CD4-positive, alpha-beta memory T cell (primary cell): ENCODE data around the gene SNRNP27. TPM values are rescaled to one million over a fixed set of nuclear protein-coding genes. Genes with fewer than 3 reads are reported as not detected.

Experiments
- CTCF ChIA-PET: fragments of 350-600 bp; sonication (Branson Sonifier 250); formaldehyde crosslinking; loops from one replicate; lab custom pipeline; 2021; ENCODE audit warnings: inconsistent platforms; ENCODE audit not compliant: partially characterized antibody; lab: Charles Lee
- POLR2A ChIA-PET: fragments of 350-600 bp; sonication (Branson Sonifier 250); formaldehyde crosslinking; loops from one replicate; lab custom pipeline; 2021; ENCODE audit not compliant: partially characterized antibody; lab: Charles Lee
- DNase-seq, 5 donors: peaks; one replicate each; pipeline versions ENCODE4 v3.0.0 to v3.0.0-alpha.2; 2020 to 2022; ENCODE audit warnings: mixed read lengths in 1 of 5
- H3K27ac ChIP-seq: one replicate; pipeline ENCODE4 v1.7.0; 2013; ENCODE audit warnings: low read depth, low read length
- H3K27me3 ChIP-seq: 2 replicates; pipeline ENCODE4 v1.7.0; 2013; ENCODE audit warnings: mild to moderate bottlenecking, low read length, moderate library complexity; ENCODE audit not compliant: insufficient read depth
- H3K36me3 ChIP-seq: 2 replicates; pipeline ENCODE4 v1.7.0; 2013; ENCODE audit warnings: mild to moderate bottlenecking, low read length, moderate library complexity; ENCODE audit not compliant: insufficient read depth
- H3K4me1 ChIP-seq: 2 replicates; pipeline ENCODE4 v1.7.0; 2013; ENCODE audit warnings: mild to moderate bottlenecking, low read length, moderate library complexity; ENCODE audit not compliant: insufficient read depth
- H3K4me3 ChIP-seq, 2 donors: one replicate each; pipeline ENCODE4 v1.7.0; 2013; ENCODE audit warnings: low read length in 2 of 2, mild to moderate bottlenecking in 1 of 2
- H3K9me3 ChIP-seq, 2 donors: one replicate each; pipeline ENCODE4 v1.7.0; 2013; ENCODE audit warnings: low read length in 2 of 2, control low read depth in 1 of 2; ENCODE audit not compliant: control insufficient read depth in 1 of 2
- H3K27ac Mint-ChIP-seq, 7 donors: one replicate each; pipeline ENCODE4 v1.8.0; 2020 to 2021; ENCODE audit warnings: mixed read lengths in 7 of 7, mild to moderate bottlenecking in 6 of 7, inconsistent platforms in 3 of 7, moderate library complexity in 3 of 7
- H3K27me3 Mint-ChIP-seq, 2 donors: one replicate each; pipeline ENCODE4 v1.8.0; 2020 to 2021; ENCODE audit warnings: mixed read lengths in 2 of 2
- H3K36me3 Mint-ChIP-seq, 2 donors: one replicate each; pipeline ENCODE4 v1.8.0; 2020 to 2021; ENCODE audit warnings: mixed read lengths in 2 of 2, inconsistent platforms in 1 of 2, mild to moderate bottlenecking in 1 of 2
- H3K4me1 Mint-ChIP-seq, 4 donors: one replicate each; pipeline ENCODE4 v1.8.0; 2020 to 2021; ENCODE audit warnings: mixed read lengths in 4 of 4, mild to moderate bottlenecking in 1 of 4
- H3K4me3 Mint-ChIP-seq, 8 donors: one replicate each; pipeline ENCODE4 v1.8.0; 2020 to 2021; ENCODE audit warnings: mixed read lengths in 8 of 8, mild to moderate bottlenecking in 7 of 8, moderate library complexity in 6 of 8, inconsistent platforms in 3 of 8
- H3K9me3 Mint-ChIP-seq, 8 donors: one replicate each; pipeline ENCODE4 v1.8.0; 2020 to 2021; ENCODE audit warnings: mixed read lengths in 8 of 8, mild to moderate bottlenecking in 5 of 8, inconsistent platforms in 3 of 8, moderate library complexity in 1 of 8
- intact Hi-C: fragments of 100-400 bp; cut with micrococcal nuclease; formaldehyde crosslinking; loops from one replicate; pipeline ENCODE4 v1.15.1; 2023
- polyA plus RNA-seq, 2 donors: library from polyadenylated mRNA; unstranded; fragments of 300-500 nt; fragmentation: Illumina TruSeq; gene quantifications; one replicate each; pipeline ENCODE4 v1.2.3, GENCODE V29; 2021
- total RNA-seq, 2 experiments: library from RNA; stranded (reverse); gene quantifications; one replicate each; pipeline ENCODE4 v1.2.3, GENCODE V29; 2021

Gene SNRNP27, protein sequence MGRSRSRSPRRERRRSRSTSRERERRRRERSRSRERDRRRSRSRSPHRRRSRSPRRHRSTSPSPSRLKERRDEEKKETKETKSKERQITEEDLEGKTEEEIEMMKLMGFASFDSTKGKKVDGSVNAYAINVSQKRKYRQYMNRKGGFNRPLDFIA
- total RNA-seq (10 to 100 TPM; 44.6 to 48.5 TPM), polyA plus RNA-seq (10 to 100 TPM; 62.6 to 66.0 TPM)

DNA sequence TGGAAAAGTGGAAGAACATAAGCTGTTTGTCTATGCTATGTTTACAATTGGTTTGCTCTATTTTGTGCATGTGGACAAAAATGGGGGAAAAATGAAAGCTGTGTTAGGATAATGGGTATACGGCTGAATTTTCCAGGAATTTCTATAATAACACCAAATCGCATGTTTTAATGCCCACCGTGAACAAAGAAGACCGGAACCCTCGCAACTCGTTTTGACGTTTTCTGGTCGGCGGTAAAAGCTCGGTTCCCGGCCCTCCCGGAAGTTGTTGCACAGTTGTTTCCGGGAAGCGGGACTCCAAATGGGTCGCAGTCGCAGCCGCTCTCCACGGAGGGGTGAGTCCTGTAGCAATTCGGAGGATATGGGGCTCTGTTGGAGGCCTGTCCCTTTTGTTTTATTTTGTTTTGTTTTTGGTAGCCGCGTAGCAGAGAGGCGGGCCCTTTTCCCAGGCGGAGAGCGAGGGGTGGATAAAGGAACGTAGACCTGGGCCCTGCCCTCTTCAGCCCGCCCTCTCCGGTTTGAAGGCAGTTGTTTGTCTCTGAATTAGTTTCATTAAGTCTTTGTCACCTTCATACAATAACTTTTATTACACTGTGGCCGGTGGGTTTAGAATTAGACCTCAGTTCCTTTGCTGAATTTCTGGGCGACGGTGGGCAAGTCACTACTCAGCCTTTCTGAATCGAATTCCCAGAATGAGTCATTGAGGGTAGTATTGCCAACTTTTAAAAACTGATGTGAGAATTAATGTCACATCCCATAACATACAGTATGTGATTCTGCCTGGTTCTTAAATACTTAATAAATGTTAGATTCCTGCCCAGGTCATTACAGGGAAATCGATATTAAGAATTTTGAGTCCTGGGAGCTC is at the start of gene SNRNP27:
Gene SNRNP27 (plus strand): TSS at position 273 of the 868 bp plus-strand sequence. CDS start 29 bp downstream, at position 302.
- Histone ChIP-seq H3K27ac (peak within 1 kb of the TSS; percentile 89), H3K36me3 (peaks cover 12% of the 10 kb centered on the region), H3K4me3 (peak within 1 kb of the TSS; percentile 94 to 98), H3K9me3 (no peaks in the 10 kb centered on the region), H3K27me3 (no peaks in the 10 kb centered on the region), H3K4me1 (peaks cover 28% of the 10 kb centered on the region)
- Mint-ChIP-seq H3K36me3 (peaks cover 20 to 34% of the 10 kb centered on the region in 2 donors), H3K9me3 (peaks cover 0 to 4% (median 0%) of the 10 kb centered on the region in 8 donors), H3K4me3 (peak within 1 kb of the TSS; percentile 92 to 100 (median 100)), H3K4me1 (peaks cover 22 to 53% (median 36%) of the 10 kb centered on the region in 4 donors), H3K27ac (peak within 1 kb of the TSS; percentile 95 to 99 (median 98)), H3K27me3 (no peaks in the 10 kb centered on the region)
- POLR2A ChIA-PET: interaction anchor here (0.7 to 2.7 kb wide), 17 partner anchors 9 to 457 kb away, joined by 3 to 31 read pairs (median 6); partner anchors contain the start of genes C2orf42, GMCL1, MXD1 and NFU1
- DNase-seq: peak; percentile 77 to 81 (median 80)
- CTCF ChIA-PET: interaction anchor here (0.6 to 1.5 kb wide), 7 partner anchors 177 to 1091 kb away, joined by 3 to 6 read pairs (median 3); partner anchors contain the start of gene NFU1
- intact Hi-C loops: loop anchor here (5.0 kb wide), 1 partner anchor 353 kb away; the partner anchor contains the start of gene TIA1

- H3K27me3 Mint-ChIP-seq: no peaks in the 10 kb centered on the region
- peaks cover 18% of the 10 kb centered on the region for H3K36me3 ChIP-seq
- H3K36me3 Mint-ChIP-seq: peaks cover 33 to 52% of the 10 kb centered on the region in 2 donors
- no peak overlapping the region for H3K4me3 Mint-ChIP-seq
- no peaks in the 10 kb centered on the region for H3K9me3 Mint-ChIP-seq
- intact Hi-C loops: no loop called here
- no peak for DNase-seq
- ChIA-PET CTCF (no interaction called here), POLR2A (no interaction called here)
- H3K27me3 ChIP-seq: no peaks in the 10 kb centered on the region
- H3K27ac ChIP-seq: no peak overlapping the region
- no peaks in the 10 kb centered on the region for H3K4me1 ChIP-seq
- peaks cover 0 to 2% (median 0%) of the 10 kb centered on the region in 4 donors for H3K4me1 Mint-ChIP-seq
- H3K9me3 ChIP-seq: no peaks in the 10 kb centered on the region
- no peak overlapping the region for H3K27ac Mint-ChIP-seq
- no peak overlapping the region for H3K4me3 ChIP-seq
Measured at GRCh38 chr2:69843993-69844392, 49.8 kb upstream of the SNRNP27 start.

DNA sequence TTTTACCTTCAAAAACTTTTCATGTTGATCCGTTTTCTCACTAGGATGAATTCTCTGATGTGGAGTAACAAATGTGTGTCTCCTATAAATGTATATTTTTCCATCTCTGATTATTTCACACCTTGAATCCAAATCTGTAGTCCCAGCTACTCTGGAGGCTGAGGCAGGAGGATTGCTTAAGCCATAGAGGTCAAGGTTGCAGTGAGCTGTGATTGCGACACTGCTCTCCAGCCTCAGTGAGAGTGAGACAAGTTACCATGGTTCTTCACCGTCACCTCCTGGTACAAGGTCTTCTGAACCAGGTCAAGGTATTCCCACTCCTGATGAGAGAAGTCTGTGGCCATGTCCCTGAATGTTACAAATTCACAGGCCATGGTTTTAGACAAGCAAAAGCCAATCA is 49.2 kb upstream of the SNRNP27 start:
- intact Hi-C loops: no loop called here
- H3K27me3 Mint-ChIP-seq: no peaks in the 10 kb centered on the region
- H3K27ac ChIP-seq: no peak overlapping the region
- POLR2A ChIA-PET: no interaction called here
- no peak for DNase-seq
- H3K36me3 Mint-ChIP-seq: peaks cover 30 to 50% of the 10 kb centered on the region in 2 donors
- no peaks in the 10 kb centered on the region for H3K4me1 ChIP-seq
- no peaks in the 10 kb centered on the region for H3K27me3 ChIP-seq
- no peak overlapping the region for H3K27ac Mint-ChIP-seq
- no peaks in the 10 kb centered on the region for H3K9me3 Mint-ChIP-seq
- H3K9me3 ChIP-seq: no peaks in the 10 kb centered on the region
- no peak overlapping the region for H3K4me3 Mint-ChIP-seq
- CTCF ChIA-PET: no interaction called here
- H3K36me3 ChIP-seq: peaks cover 14% of the 10 kb centered on the region
- peaks cover 0 to 2% (median 0%) of the 10 kb centered on the region in 4 donors for H3K4me1 Mint-ChIP-seq
- no peak overlapping the region for H3K4me3 ChIP-seq

DNA sequence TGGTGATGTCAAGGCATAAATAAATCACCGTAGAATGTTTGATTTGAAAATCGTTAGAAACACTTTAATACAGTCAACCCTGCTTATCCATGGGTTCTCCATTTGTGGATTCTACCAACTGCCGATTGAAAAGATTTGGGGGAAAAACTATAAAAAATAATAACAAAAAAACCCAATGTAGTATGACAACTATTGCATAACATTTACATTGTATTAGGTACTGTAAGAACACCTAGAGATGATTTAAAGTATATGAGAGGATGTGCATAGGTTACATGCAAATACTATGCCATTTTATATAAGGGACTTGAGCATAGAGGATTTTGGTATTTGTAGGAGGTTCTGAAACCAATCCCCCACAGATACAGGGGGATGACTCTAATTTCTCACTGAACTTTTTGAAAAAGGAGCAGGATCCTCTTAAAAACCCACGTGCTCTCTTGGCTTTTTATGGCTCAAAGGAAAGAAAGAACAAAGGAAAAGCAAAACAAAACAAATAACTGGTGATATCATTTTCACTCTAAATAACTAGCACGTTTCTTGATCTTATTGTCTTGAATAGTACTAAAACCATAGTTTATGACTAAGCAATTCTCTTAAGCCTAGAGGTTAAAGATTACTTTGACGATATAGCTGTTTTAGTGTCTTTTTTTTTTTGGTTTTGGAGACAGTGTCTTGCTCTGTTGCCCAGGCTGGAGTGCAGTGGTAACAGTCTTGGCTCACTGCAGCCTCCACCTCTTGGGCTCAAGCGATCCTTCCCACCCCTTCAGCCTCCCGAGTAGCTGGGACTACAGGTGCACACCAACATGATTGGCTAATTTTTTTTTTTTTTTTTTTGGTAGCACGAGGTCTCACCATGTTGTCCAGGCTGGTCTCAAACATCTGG is 47.3 kb upstream of the SNRNP27 start:
- Histone ChIP-seq H3K36me3 (peaks cover 26% of the 10 kb centered on the region), H3K27ac (no peak overlapping the region), H3K27me3 (no peaks in the 10 kb centered on the region), H3K9me3 (no peaks in the 10 kb centered on the region), H3K4me1 (no peaks in the 10 kb centered on the region), H3K4me3 (no peak overlapping the region)
- Mint-ChIP-seq H3K4me1 (peaks cover 0 to 2% (median 0%) of the 10 kb centered on the region in 4 donors), H3K27ac (no peak overlapping the region), H3K9me3 (no peaks in the 10 kb centered on the region), H3K4me3 (no peak overlapping the region), H3K27me3 (no peaks in the 10 kb centered on the region), H3K36me3 (peaks cover 34 to 55% of the 10 kb centered on the region in 2 donors)
- DNase-seq: no peak
- ChIA-PET CTCF (interaction anchor here (0.7 kb wide), 1 partner anchor 122 kb away, joined by 3 read pairs; no protein-coding TSS in a partner anchor), POLR2A (no interaction called here)
- intact Hi-C loops: no loop called here

GRCh38 chr2:69847068-69847828 is 46.5 kb upstream of the SNRNP27 start:
- Histone ChIP-seq H3K9me3 (no peaks in the 10 kb centered on the region), H3K4me3 (no peak overlapping the region), H3K27ac (no peak overlapping the region), H3K4me1 (no peaks in the 10 kb centered on the region), H3K27me3 (no peaks in the 10 kb centered on the region), H3K36me3 (peaks cover 26% of the 10 kb centered on the region)
- Mint-ChIP-seq H3K4me1 (no peaks in the 10 kb centered on the region), H3K27ac (no peak overlapping the region), H3K9me3 (no peaks in the 10 kb centered on the region), H3K4me3 (no peak overlapping the region), H3K27me3 (no peaks in the 10 kb centered on the region), H3K36me3 (peaks cover 34 to 54% of the 10 kb centered on the region in 2 donors)
- ChIA-PET CTCF (interaction anchor here (0.7 to 1.3 kb wide), 2 partner anchors 122 to 123 kb away, joined by 3 to 4 read pairs; no protein-coding TSS in a partner anchor), POLR2A (no interaction called here)
- intact Hi-C loops: no loop called here
- no peak for DNase-seq

- POLR2A ChIA-PET: no interaction called here
- Histone ChIP-seq H3K9me3 (no peaks in the 10 kb centered on the region), H3K36me3 (peaks cover 26% of the 10 kb centered on the region), H3K27me3 (no peaks in the 10 kb centered on the region), H3K27ac (no peak overlapping the region), H3K4me3 (no peak overlapping the region), H3K4me1 (no peaks in the 10 kb centered on the region)
- CTCF ChIA-PET: interaction anchor here (0.6 to 1.3 kb wide), 2 partner anchors 123 to 274 kb away, joined by 3 to 4 read pairs; no protein-coding TSS in a partner anchor
- Mint-ChIP-seq H3K4me1 (no peaks in the 10 kb centered on the region), H3K27ac (peak overlapping the region in 1 of 7 donors; percentile 15), H3K9me3 (no peaks in the 10 kb centered on the region), H3K27me3 (no peaks in the 10 kb centered on the region), H3K4me3 (no peak overlapping the region), H3K36me3 (peaks cover 36 to 53% of the 10 kb centered on the region in 2 donors)
- no peak for DNase-seq
- intact Hi-C loops: no loop called here
Measured at GRCh38 chr2:69848186-69848790, 45.5 kb upstream of the SNRNP27 start.
